HepG2 (cell line): Measurements from ENCODE around the gene ENDOU. TPM values are rescaled to one million over a fixed set of nuclear protein-coding genes. Genes with fewer than 3 reads are reported as not detected.

Source experiments
- ATAC-seq: fragments of 200-7000 bp; cut with Tn5 transposase; 3 replicates; pipeline ENCODE4 v1.9.1; 2020; ENCODE audit warnings: mild to moderate bottlenecking, moderate library complexity
- BruUV-seq: library from RNA; stranded (reverse); fragments of 400-500 nt; replicated peaks from 2 replicates; lab custom pipeline; 2021; lab: Mats Ljungman, UMichigan
- CTCF ChIA-PET: fragments of 300-600 bp; formaldehyde crosslinking; extraction: SDS; loops from one replicate; lab custom pipeline; 2021; ENCODE audit warnings: low total read pairs, inconsistent platforms, low intra/inter-chr PET ratio; lab: Yijun Ruan, JAX
- POLR2A ChIA-PET: fragments of 350-600 bp; sonication (Branson Sonifier 250); formaldehyde crosslinking; loops from one replicate; lab custom pipeline; 2020; ENCODE audit warnings: antibody characterized with exemption, inconsistent platforms; lab: Yijun Ruan, JAX
- DNase-seq: peaks from one replicate; pipeline ENCODE4 v3.0.0-alpha.2; 2015; ENCODE audit warnings: low spot score
- FAIRE-seq: peaks from 3 replicates; lab custom pipeline; 2011; peaks lifted over from hg19 to GRCh38; lab: Jason Lieb, UNC
- H2AFZ ChIP-seq: one replicate; pipeline ENCODE4 v1.6.1; 2011; ENCODE audit warnings: low read length, inconsistent platforms
- H3K27ac ChIP-seq: fragments of 300-600 bp; 3 replicates; pipeline ENCODE4 v1.8.0; 2011; ENCODE audit warnings: mixed run types, mild to moderate bottlenecking, mixed read lengths, low read length, inconsistent platforms; ENCODE audit not compliant: insufficient read depth; ENCODE audit errors: extremely low read length
- H3K27me3 ChIP-seq, 2 experiments: fragments of 200-600 bp in 1 of 2; 2 replicates in 1 of 2; 3 replicates in 1 of 2; pipeline versions ENCODE4 v1.6.0 to v1.8.0; 2011; ENCODE audit warnings: low read length in 2 of 2, mild to moderate bottlenecking in 2 of 2, moderate library complexity in 2 of 2, inconsistent platforms in 1 of 2; ENCODE audit not compliant: insufficient read depth in 2 of 2, control insufficient read depth in 1 of 2
- H3K36me3 ChIP-seq, 2 experiments: fragments of 200-600 bp in 1 of 2; replicated peaks in 1 of 2; 2 replicates in 1 of 2; 3 replicates in 1 of 2; pipeline versions ENCODE4 v1.5.1 to v1.8.0; 2011; ENCODE audit warnings: low read length in 2 of 2, inconsistent platforms in 1 of 2; ENCODE audit not compliant: insufficient read depth in 2 of 2, control insufficient read depth in 1 of 2
- H3K4me1 ChIP-seq: 2 replicates; pipeline ENCODE4 v1.5.1; 2012; ENCODE audit warnings: low read length, inconsistent platforms; ENCODE audit not compliant: insufficient read depth
- H3K4me2 ChIP-seq: 2 replicates; pipeline ENCODE4 v1.6.0; 2011; ENCODE audit warnings: low read depth, low read length, inconsistent platforms
- H3K4me3 ChIP-seq, 3 experiments: fragments of 200-600 bp in 1 of 3; sonication (generic), shearing (Covaris generic) in 1 of 3; replicated peaks in 1 of 3; 2 replicates each; pipeline ENCODE4 v1.5.1; 2011 to 2016; ENCODE audit warnings: low read length in 3 of 3, inconsistent platforms in 2 of 3, low read depth in 2 of 3, mild to moderate bottlenecking in 2 of 3, control low read depth in 1 of 3, mixed read lengths in 1 of 3; ENCODE audit not compliant: insufficient read depth in 1 of 3
- H3K79me2 ChIP-seq: one replicate; pipeline ENCODE4 v1.6.1; 2011; ENCODE audit warnings: low read length, inconsistent platforms; ENCODE audit not compliant: insufficient read depth
- H3K9ac ChIP-seq: 2 replicates; pipeline ENCODE4 v1.6.0; 2011; ENCODE audit warnings: mild to moderate bottlenecking, low read depth, low read length, inconsistent platforms; ENCODE audit not compliant: insufficient read depth
- H3K9me3 ChIP-seq: 2 replicates; pipeline ENCODE4 v1.5.1; 2012; ENCODE audit warnings: mild to moderate bottlenecking, low read length
- H4K20me1 ChIP-seq: 2 replicates; pipeline ENCODE4 v1.6.0; 2011; ENCODE audit warnings: inconsistent platforms, mild to moderate bottlenecking, low read length, moderate library complexity; ENCODE audit not compliant: insufficient read depth
- E2F2 ChIP-seq: sonication (generic); formaldehyde crosslinking; IDR thresholded peaks from 2 replicates; pipeline ENCODE4 v1.4.0; 2020; ENCODE audit warnings: missing genetic modification reagents, borderline replicate concordance
- HMGXB4 ChIP-seq, 2 experiments: sonication (generic) in 1 of 2; formaldehyde crosslinking in 1 of 2; IDR thresholded peaks; 2 replicates each; pipeline versions ENCODE4 v1.4.0 to v1.6.1; 2018 to 2020; ENCODE audit warnings: missing genetic modification reagents in 2 of 2, borderline replicate concordance in 1 of 2, low read depth in 1 of 2, mild to moderate bottlenecking in 1 of 2, missing biosample characterization in 1 of 2
- SALL2 ChIP-seq: sonication (generic); formaldehyde crosslinking; IDR thresholded peaks from 2 replicates; pipeline ENCODE4 v1.8.1; 2023; ENCODE audit warnings: mild to moderate bottlenecking, missing genetic modification reagents, inconsistent platforms
- TBX2 ChIP-seq: sonication (generic); formaldehyde crosslinking; IDR thresholded peaks from 2 replicates; pipeline ENCODE4 v1.5.0; 2020; ENCODE audit warnings: missing genetic modification reagents, mild to moderate bottlenecking, borderline replicate concordance
- ZNF207 ChIP-seq: fragments of 450-650 bp; IDR thresholded peaks from 2 replicates; pipeline ENCODE4 v1.6.1; 2016; ENCODE audit warnings: antibody characterized with exemption, borderline replicate concordance
- ZNF235 ChIP-seq: sonication (generic); formaldehyde crosslinking; IDR thresholded peaks from 2 replicates; pipeline ENCODE4 v1.8.1; 2023; ENCODE audit warnings: mild to moderate bottlenecking, missing genetic modification reagents, borderline replicate concordance
- ZNF264 ChIP-seq: sonication (generic); formaldehyde crosslinking; IDR thresholded peaks from 2 replicates; pipeline ENCODE4 v1.4.0; 2020; ENCODE audit warnings: missing genetic modification reagents
- ZNF496 ChIP-seq: sonication (generic); formaldehyde crosslinking; IDR thresholded peaks from 2 replicates; pipeline ENCODE4 v1.8.1; 2023; ENCODE audit warnings: mild to moderate bottlenecking, moderate library complexity, missing genetic modification reagents; ENCODE audit not compliant: insufficient replicate concordance
- ZNF556 ChIP-seq: sonication (generic); formaldehyde crosslinking; IDR thresholded peaks from 2 replicates; pipeline ENCODE4 v1.4.0; 2020; ENCODE audit warnings: mild to moderate bottlenecking, missing genetic modification reagents, borderline replicate concordance
- WGBS: methylation state at CpG from one replicate; pipeline ENCODE4 v1.1.6; 2017; ENCODE audit warnings: low lambda C conversion rate; 5-methylcytosine and 5-hydroxymethylcytosine counted together
- in situ Hi-C: cut with HindIII; loops from 2 replicates; pipeline ENCODE4 v1.10.0; 2017; ENCODE audit warnings: low pct_unique_long_range_greater_than_20kb; ENCODE audit not compliant: extremely low pct_ligation_motif_present
- intact Hi-C: fragments of 100-400 bp; cut with micrococcal nuclease; formaldehyde crosslinking; loops from one replicate; pipeline ENCODE4 v1.10.0; 2022; ENCODE audit not compliant: unreplicated experiment
- polyA plus RNA-seq, 8 experiments: library from polyadenylated mRNA; depleted of rRNA in 3 of 8; stranded (reverse) in 7 of 8; unstranded in 1 of 8; fragments of >200 nt; fragmentation: Illumina TruSeq in 4 of 8; extraction: Trizol in 4 of 8; gene quantifications; 2 replicates each; pipeline versions ENCODE4 v1.2.1 to v1.2.3, GENCODE V29; 2011 to 2016; ENCODE audit warnings: low read depth in 4 of 8, missing spikeins in 1 of 8, mixed read lengths in 1 of 8; ENCODE audit not compliant: insufficient read depth in 1 of 8
- total RNA-seq, 5 experiments: library from RNA; depleted of rRNA; stranded (reverse); fragments of >200 nt; fragmentation: Illumina TruSeq; extraction: Trizol; gene quantifications; 2 replicates each; pipeline ENCODE4 v1.2.3, GENCODE V29; 2016; ENCODE audit warnings: low read depth in 1 of 5
- TF ChIP-seq, protein P1 (sequence below): IDR thresholded peaks from 2 replicates; pipeline ENCODE4 v1.6.1; 2012; ENCODE audit warnings: low read depth, low read length, improper control_type of control experiment
- TF ChIP-seq, protein P2 (sequence below): sonication (generic); formaldehyde crosslinking; IDR thresholded peaks from 2 replicates; pipeline ENCODE4 v1.8.1; 2023; ENCODE audit warnings: mild to moderate bottlenecking, missing genetic modification reagents, borderline replicate concordance

Gene ENDOU
- total and polyA plus RNA-seq, 2 of the 13 experiments (the other 11 are each of a cell fraction or from before 2014, with no cell fraction given), result not detected

DNA sequence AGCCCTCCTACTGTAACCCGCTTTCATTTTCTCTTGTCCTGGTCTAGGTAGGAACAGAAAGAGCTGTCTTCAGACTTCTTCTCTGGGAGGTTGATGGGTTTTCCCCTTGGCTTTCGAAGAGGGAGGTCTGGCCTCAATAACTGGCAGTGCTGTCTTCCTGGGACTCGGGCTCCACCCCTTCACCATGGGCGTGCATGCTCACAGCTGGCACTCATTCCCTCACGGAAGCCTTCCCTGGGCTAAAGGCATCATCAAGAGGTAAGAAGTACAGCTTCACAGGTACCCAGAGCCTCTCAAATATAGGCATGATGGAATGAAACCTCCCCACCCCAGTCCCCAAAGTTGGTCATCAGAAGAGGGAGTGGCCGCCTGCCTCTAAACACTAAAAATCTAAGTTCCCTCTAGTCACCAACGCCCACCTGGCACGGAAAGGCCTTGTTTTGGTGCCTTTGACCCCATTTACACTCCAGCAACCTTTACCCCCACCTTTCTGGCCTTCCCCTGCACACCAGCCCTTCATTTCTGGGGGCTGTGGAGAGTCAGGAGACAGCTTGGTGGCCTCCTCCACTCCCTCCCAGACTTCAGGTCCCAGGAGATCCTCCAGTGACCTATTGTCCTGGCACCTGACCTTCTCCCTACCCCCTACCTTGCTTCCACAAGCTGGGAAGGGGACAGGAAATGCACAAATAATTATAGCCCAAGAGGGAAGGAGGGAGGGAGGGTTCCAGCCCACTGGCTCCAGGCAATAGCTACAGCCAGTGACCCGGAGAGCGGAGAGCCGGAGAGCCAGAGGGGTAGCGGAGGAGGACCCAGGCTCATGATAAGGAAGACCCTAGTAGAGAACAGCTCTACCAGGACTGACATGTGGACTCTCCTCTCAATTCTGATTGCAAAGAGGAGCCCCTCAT, 30.6 kb upstream of the ENDOU start:
- ATAC-seq (no peak), DNase-seq (no peak), FAIRE-seq (no peak)
- intact Hi-C loops, result no loop called here
- Histone ChIP-seq H3K4me3 (no peak overlapping the region), H3K4me1 (peaks cover 25% of the 10 kb centered on the region), H2AFZ (no peak overlapping the region), H3K36me3 (no peaks in the 10 kb centered on the region), H3K27me3 (peaks cover 1 to 42% of the 10 kb centered on the region in 2 experiments; a peak in 3 of 5 replicates), H3K27ac (no peak overlapping the region), H3K9me3 (no peaks in the 10 kb centered on the region), H3K9ac (no peak overlapping the region), H4K20me1 (no peaks in the 10 kb centered on the region), H3K4me2 (no peak overlapping the region), H3K79me2 (no peaks in the 10 kb centered on the region)
- BruUV-seq, result no TSS peak
- in situ Hi-C loops, result no loop called here
- 35% methylated on average over 12 of the region's 12 CpGs for WGBS
- POLR2A ChIA-PET, result no interaction called here
- CTCF ChIA-PET, result no interaction called here
- no peak for TF ChIP-seq ZNF235 (CRISPR knock-in tag)
- TF ChIP-seq ZNF556, result no peak
- TF ChIP-seq TBX2 (CRISPR knock-in tag), result no peak
- TF ChIP-seq SALL2 (CRISPR knock-in tag), result no peak
- no peak for TF ChIP-seq ZNF207

DNA sequence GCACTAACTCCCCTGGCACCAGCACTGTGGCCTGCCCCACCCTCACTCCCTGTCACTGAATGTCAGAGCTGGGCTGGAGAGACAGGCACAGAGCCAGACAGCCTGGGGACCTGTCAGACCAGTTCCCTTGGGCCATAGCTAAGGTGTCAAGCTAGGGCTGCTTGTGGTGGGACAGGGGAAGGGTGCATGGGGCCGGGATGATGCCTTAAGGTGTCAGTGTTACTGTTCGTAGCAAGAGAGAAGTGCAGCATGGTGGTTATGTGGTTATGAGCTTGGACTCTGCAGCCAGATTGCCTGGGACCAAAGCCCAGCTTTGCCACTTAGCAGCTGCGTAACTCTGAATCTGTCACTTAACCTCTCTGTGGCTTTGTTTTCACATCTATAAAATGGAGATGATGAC, 29.6 kb upstream of the ENDOU start:
- ATAC-seq (no peak), FAIRE-seq (no peak), DNase-seq (no peak)
- H3K9ac ChIP-seq, result no peak overlapping the region
- intact Hi-C loops (no loop called here), in situ Hi-C loops (no loop called here)
- H3K4me2 ChIP-seq, result no peak overlapping the region
- ChIA-PET POLR2A (no interaction called here), CTCF (no interaction called here)
- peaks cover 35% of the 10 kb centered on the region for H3K4me1 ChIP-seq
- no TSS peak for BruUV-seq
- H2AFZ ChIP-seq, result no peak overlapping the region
- no peak overlapping the region for H3K27ac ChIP-seq
- H4K20me1 ChIP-seq, result no peaks in the 10 kb centered on the region
- H3K27me3 ChIP-seq, result peaks cover 4 to 41% of the 10 kb centered on the region in 2 experiments; a peak in 3 of 5 replicates
- H3K79me2 ChIP-seq, result no peaks in the 10 kb centered on the region
- H3K36me3 ChIP-seq, result no peaks in the 10 kb centered on the region
- 58% methylated on average over 2 of the region's 3 CpGs for WGBS
- H3K9me3 ChIP-seq, result no peaks in the 10 kb centered on the region
- H3K4me3 ChIP-seq, result no peak overlapping the region
- no peak for TF ChIP-seq ZNF264 (CRISPR knock-in tag)
- no peak for TF ChIP-seq ZNF496 (CRISPR knock-in tag)
- no peak for TF ChIP-seq E2F2 (CRISPR knock-in tag)
- TF ChIP-seq, protein P1, sequence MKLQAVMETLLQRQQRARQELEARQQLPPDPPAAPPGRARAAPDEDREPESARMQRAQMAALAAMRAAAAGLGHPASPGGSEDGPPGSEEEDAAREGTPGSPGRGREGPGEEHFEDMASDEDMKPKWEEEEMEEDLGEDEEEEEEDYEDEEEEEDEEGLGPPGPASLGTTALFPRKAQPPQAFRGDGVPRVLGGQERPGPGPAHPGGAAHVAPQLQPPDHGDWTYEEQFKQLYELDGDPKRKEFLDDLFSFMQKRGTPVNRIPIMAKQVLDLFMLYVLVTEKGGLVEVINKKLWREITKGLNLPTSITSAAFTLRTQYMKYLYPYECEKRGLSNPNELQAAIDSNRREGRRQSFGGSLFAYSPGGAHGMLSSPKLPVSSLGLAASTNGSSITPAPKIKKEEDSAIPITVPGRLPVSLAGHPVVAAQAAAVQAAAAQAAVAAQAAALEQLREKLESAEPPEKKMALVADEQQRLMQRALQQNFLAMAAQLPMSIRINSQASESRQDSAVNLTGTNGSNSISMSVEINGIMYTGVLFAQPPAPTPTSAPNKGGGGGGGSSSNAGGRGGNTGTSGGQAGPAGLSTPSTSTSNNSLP, result no peak
- TF ChIP-seq, protein P2, sequence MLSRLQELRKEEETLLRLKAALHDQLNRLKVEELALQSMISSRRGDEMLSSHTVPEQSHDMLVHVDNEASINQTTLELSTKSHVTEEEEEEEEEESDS (CRISPR knock-in tag), result no peak
- no peak for TF ChIP-seq HMGXB4 (CRISPR knock-in tag; IDR thresholded peaks at IDR 0.05; ENCODE audit: borderline replicate concordance in 1 of 2, low read depth in 1 of 2)
